Activated CD4-positive, alpha-beta T cell treated with anti-CD3 and anti-CD28 coated beads, Interleukin-10, Interleukin-2, amounts not matched to agents 100 ng/mL and 50 ng/mL, durations not matched to agents 16 hours and 8 hours (primary cell): Measurements from ENCODE around the gene CD37.
"Not testable (repeated sequence)": the region's sequence is repeated elsewhere in the genome, so short reads cannot be mapped to it uniquely, and the experiment has no call there.

Source experiments
- DNase-seq: peaks from one replicate; pipeline ENCODE4 v3.0.0-alpha.2; 2020

The CD37 gene

DNA sequence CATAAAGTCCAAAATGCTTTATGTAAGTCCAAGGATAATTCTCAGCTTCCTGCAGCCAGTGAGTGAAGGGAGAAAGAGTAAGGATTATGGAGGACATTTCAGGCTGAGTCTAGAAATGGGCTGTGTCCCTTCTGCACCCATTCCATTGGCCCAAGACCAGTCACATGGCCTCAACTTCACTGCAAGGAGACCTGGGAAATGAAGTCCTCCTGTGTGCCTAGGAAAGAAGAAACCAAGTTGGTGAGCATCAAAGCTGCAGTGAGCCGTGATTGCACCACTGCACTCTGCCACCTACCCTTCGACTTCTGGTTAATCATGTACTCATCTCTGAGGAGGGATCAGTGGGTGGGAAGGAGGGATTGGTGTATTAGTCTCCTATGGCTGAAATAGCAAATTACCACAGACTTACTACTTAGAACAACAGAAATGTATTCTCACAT lies 3.6 kb upstream of the CD37 start:
- DNase-seq: peak; percentile 82

DNA sequence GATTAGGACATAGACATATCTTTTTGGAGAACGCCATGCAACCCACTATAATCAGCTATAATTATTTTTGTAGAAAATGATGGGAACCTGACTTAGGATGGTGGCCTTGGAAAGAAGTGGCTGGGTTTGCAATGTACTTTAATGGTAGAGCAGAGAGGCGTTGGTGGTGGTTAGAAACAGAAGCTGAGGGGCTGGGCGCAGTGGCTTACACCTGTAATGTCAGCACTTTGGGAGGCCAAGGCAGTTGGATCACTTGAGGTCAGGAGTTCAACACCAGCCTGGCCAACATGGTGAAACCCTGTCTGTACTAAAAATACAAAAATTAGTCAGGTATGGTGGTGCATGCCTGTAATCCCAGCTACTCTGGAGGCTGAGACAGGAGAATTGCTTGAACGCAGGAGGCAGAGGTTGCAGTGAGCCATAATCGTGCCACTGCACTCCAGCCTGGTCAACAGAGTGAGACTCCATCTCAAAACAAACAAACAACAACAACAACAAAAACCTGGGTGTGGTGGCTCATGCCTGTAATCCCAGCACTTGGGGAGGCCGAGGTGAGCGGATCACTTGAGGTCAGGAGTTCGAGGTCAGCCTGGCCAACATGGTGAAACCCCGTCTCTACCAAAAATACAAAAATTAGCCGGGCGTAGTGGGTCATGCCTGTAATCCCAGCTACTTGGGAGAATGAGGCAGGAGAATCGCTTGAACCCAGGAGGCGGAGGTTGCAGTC lies 2.4 kb upstream of the CD37 start:
- not testable (repeated sequence) for DNase-seq

- no peak for DNase-seq
Observed at GRCh38 chr19:49333418-49333805, 1.8 kb upstream of the CD37 start.

DNA sequence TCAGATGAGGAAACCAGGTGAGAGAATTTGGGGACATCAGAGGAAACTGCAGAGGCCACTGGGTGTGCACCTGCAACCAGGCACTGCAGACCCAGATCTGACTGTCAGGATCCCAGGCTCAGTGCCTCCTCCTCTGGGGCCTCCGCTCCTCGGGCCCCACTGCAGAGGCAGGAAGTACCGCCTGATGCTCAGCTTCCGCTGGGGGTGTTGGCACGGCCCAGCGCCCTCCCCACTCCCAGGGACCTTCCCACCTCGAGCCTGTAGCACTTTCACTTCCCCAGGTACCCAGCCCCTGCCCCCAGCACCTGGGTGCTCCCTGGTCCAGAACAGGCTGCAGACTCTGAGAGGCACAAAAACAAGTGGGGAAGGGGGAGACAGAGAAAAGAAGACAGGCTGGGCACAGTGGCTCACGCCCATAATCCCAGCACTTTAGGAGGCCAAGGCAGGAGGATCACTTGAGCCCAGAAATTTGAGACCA lies 1.4 kb upstream of the CD37 start:
- DNase-seq: peak; percentile 82

GRCh38 chr19:49335784-49336481 lies 727 bp downstream of the CD37 start:
- DNase-seq: peak; percentile 51

- DNase-seq: no peak
Observed at GRCh38 chr19:49336482-49337266, 1.5 kb downstream of the CD37 start.

- no peak for DNase-seq
Observed at GRCh38 chr19:49337267-49338022, 2.2 kb downstream of the CD37 start.

- DNase-seq: no peak
Observed at GRCh38 chr19:49338023-49338677, 2.9 kb downstream of the CD37 start.

- peak; percentile 31 for DNase-seq
Observed at GRCh38 chr19:49338691-49339300, 3.6 kb downstream of the CD37 start.

GRCh38 chr19:49339301-49340068 lies 4.3 kb downstream of the CD37 start:
- no peak for DNase-seq

- DNase-seq: no peak
Observed at GRCh38 chr19:49340069-49340864, 5.1 kb downstream of the CD37 start.

DNA sequence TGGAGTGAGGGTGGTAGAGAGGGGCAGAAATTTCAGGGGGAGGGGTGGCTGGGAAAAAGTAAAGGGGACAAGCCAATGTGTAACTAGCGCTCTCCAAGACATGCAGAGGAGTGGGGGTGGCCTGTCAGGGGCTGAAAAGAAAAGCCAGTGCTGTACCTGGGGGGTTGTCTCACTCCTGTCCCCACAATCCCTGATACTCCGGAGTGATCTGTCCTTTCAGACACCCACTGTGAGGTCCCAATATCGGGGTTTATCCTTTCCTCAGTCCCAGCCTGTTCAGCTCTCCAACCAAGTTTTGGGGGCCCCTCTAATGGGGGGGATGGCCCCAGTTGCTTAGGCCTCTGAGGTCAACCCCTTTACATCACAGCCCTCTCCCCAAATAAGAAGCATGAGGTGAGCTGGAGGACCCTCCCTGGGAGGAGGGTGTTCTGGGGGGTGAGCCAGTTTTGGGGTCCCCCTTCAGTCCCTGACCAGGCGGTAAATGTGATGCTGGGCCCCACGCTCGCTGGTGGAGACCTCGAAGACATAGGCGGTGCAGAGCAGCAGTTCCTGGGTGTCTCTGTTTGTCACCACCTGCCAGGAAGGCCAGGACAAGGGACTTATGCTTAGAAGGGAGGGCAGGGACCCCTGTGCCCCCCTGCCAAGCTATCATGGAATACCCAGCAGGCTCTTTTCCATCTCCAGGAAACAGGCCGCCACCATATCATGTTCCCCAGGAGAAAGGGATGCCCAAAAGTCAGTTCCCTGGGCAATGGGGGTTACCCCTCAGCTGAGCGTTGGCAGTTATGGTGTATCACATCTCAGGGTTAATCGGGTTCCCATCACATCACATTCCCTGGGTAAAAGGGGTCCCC lies 5.9 kb downstream of the CD37 start:
- DNase-seq: no peak

DNA sequence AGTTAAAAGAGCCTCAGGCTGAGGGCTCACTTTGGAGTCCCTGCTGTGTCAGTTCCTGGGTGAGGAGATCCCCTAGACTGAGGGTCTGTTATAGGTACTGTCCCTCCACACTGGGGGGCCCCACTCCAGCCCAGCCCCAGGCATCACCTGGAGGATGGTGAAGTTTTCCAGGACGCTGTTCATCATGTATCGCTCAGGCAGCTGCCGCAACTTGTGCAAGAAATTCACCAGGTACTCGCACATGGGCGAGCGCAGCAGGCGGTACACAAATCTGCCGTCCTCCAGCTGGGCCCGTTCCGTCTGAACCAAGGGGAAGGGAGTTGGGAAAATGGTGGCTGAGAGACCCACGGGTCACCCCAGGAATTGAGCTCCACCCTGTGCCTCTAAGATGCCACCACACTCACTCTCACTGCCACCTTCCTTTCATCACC lies 7.1 kb downstream of the CD37 start:
- no peak for DNase-seq

GRCh38 chr19:49343123-49343522 lies 7.9 kb downstream of the CD37 start:
- DNase-seq: no peak

DNA sequence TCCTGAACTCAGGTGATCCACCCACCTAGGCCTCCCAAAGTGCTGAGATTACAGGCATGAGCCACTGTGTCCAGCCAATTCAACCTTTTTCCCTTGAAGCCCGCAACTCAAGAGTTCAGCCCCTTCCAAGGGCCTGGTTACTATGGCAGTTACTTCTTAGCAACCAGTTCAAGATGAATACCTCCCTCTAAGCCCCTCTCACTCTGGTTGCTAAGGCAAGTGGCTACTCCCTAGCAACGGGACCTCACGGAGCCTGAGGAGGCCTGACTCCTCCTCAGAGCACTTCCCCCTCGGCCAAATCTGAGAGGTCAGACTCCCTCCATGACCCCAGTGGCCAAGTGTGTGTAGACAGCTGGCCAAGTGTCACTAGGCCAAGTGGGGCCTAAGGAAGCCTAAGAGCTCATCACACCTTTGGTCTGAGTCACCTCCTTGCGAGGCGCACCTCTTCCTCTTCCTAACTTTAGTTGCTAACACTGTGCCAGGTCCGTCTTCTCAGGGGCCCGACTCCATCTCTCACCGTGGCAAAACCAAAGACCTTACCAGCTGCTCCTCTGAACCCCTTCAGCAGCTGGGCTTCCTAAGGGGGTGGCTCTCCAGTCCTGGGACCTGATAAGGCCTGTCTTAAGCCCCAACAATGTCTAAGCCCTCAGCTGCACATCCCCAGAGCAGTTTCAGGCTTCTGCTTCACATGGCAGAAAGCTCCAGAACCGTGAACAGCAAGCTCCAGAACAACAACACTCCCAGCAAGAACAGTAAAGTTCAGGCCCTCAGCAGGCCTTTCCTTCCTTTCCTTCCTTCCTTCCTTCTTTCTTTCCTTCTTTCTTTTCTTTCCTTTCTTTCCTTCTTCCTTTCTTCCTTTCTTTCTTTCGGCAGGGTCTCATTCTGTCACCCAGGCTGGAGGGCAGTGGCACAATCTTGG lies 9.6 kb downstream of the CD37 start:
- no peak for DNase-seq

- DNase-seq: no peak
Observed at GRCh38 chr19:49347191-49347590, 12.0 kb downstream of the CD37 start.

GRCh38 chr19:49347835-49348234 lies 12.6 kb downstream of the CD37 start:
- peak; percentile 33 for DNase-seq
